HepG2 (cell line): Measurements from ENCODE around the gene TMEM62. TPM values are rescaled to one million over a fixed set of nuclear protein-coding genes. Genes with fewer than 3 reads are reported as not detected.
A peak's percentile ranks its signal among the peaks of the same experiment; 100 is the strongest.

Experiments used
- CREM ChIP-seq, 2 experiments: sonication (generic) in 1 of 2; formaldehyde crosslinking in 1 of 2; IDR thresholded peaks; 2 replicates each; pipeline versions ENCODE4 v1.4.0 to v1.6.1; 2016 to 2020; ENCODE audit warnings: antibody characterized with exemption in 1 of 2, mild to moderate bottlenecking in 1 of 2, missing genetic modification reagents in 1 of 2
- DNMT1 ChIP-seq: sonication (generic); formaldehyde crosslinking; IDR thresholded peaks from 2 replicates; pipeline ENCODE4 v1.5.1; 2020; ENCODE audit warnings: mild to moderate bottlenecking, missing genetic modification reagents
- FOSL1 ChIP-seq: sonication (generic); formaldehyde crosslinking; IDR thresholded peaks from 2 replicates; pipeline ENCODE4 v1.9.0; 2021; ENCODE audit warnings: missing genetic modification reagents, borderline replicate concordance
- GABPA ChIP-seq, 2 experiments: IDR thresholded peaks; 2 replicates each; pipeline ENCODE4 v1.6.1; 2011 to 2016; ENCODE audit warnings: low read depth in 2 of 2, low read length in 1 of 2, missing biosample characterization in 1 of 2, missing genetic modification characterization in 1 of 2
- KDM5A ChIP-seq: fragments of 200-600 bp; sonication (generic); IDR thresholded peaks from 2 replicates; pipeline ENCODE4 v1.7.0; 2018; ENCODE audit warnings: antibody characterized with exemption, mild to moderate bottlenecking, low read length, borderline replicate concordance
- NCOR1 ChIP-seq: fragments of 200-600 bp; sonication (generic); IDR thresholded peaks from 2 replicates; pipeline ENCODE4 v1.7.0; 2017; ENCODE audit warnings: antibody characterized with exemption, low read length, borderline replicate concordance
- NKX3-1 ChIP-seq: sonication (generic); formaldehyde crosslinking; IDR thresholded peaks from 2 replicates; pipeline ENCODE4 v1.5.0; 2020; ENCODE audit warnings: missing genetic modification reagents
- SP4 ChIP-seq: sonication (generic); formaldehyde crosslinking; IDR thresholded peaks from 2 replicates; pipeline ENCODE4 v1.8.1; 2023; ENCODE audit warnings: mild to moderate bottlenecking, missing genetic modification reagents
- TCF7 ChIP-seq: sonication (generic); IDR thresholded peaks from 2 replicates; pipeline ENCODE4 v1.6.1; 2016; ENCODE audit warnings: antibody characterized with exemption, low read depth
- TFDP1 ChIP-seq: IDR thresholded peaks from 2 replicates; pipeline ENCODE4 v1.6.1; 2016; ENCODE audit warnings: missing compliant biosample characterization, missing genetic modification reagents, borderline replicate concordance
- ZNF12 ChIP-seq: sonication (generic); formaldehyde crosslinking; IDR thresholded peaks from 2 replicates; pipeline ENCODE4 v1.5.0; 2020; ENCODE audit warnings: missing genetic modification reagents
- ZNF3 ChIP-seq: IDR thresholded peaks from 2 replicates; pipeline ENCODE4 v1.7.0; 2017; ENCODE audit warnings: inconsistent platforms
- ZNF432 ChIP-seq: sonication (generic); formaldehyde crosslinking; IDR thresholded peaks from 2 replicates; pipeline ENCODE4 v1.5.0; 2020; ENCODE audit warnings: missing genetic modification reagents, mild to moderate bottlenecking, borderline replicate concordance
- ZNF775 ChIP-seq: sonication (generic); formaldehyde crosslinking; IDR thresholded peaks from 2 replicates; pipeline ENCODE4 v1.4.0; 2020; ENCODE audit warnings: missing genetic modification reagents, mild to moderate bottlenecking, moderate library complexity, borderline replicate concordance
- polyA plus RNA-seq, 8 experiments: library from polyadenylated mRNA; depleted of rRNA in 3 of 8; stranded (reverse) in 7 of 8; unstranded in 1 of 8; fragments of >200 nt; fragmentation: Illumina TruSeq in 4 of 8; extraction: Trizol in 4 of 8; gene quantifications; 2 replicates each; pipeline versions ENCODE4 v1.2.1 to v1.2.3, GENCODE V29; 2011 to 2016; ENCODE audit warnings: low read depth in 4 of 8, missing spikeins in 1 of 8, mixed read lengths in 1 of 8; ENCODE audit not compliant: insufficient read depth in 1 of 8
- total RNA-seq, 5 experiments: library from RNA; depleted of rRNA; stranded (reverse); fragments of >200 nt; fragmentation: Illumina TruSeq; extraction: Trizol; gene quantifications; 2 replicates each; pipeline ENCODE4 v1.2.3, GENCODE V29; 2016; ENCODE audit warnings: low read depth in 1 of 5
- TF ChIP-seq, protein P1 (sequence below): sonication (generic); formaldehyde crosslinking; IDR thresholded peaks from 2 replicates; pipeline ENCODE4 v1.9.0; 2021; ENCODE audit warnings: missing genetic modification reagents, mild to moderate bottlenecking, borderline replicate concordance
- TF ChIP-seq, protein P2 (sequence below): IDR thresholded peaks from 2 replicates; pipeline ENCODE4 v1.6.1; 2012; ENCODE audit warnings: low read length, improper control_type of control experiment
- TF ChIP-seq, protein P3 (sequence below): fragments of 450-650 bp; IDR thresholded peaks from 2 replicates; pipeline ENCODE4 v1.6.1; 2017

Gene TMEM62
- total and polyA plus RNA-seq, 2 of the 13 experiments (the other 11 are each of a cell fraction or from before 2014, with no cell fraction given): 14.2 to 20.9 TPM

GRCh38 chr15:43185157-43186002, 52.0 kb downstream of the TMEM62 start, which contains the start of gene CCNDBP1 (continued):
- no peak for TF ChIP-seq TCF7
- no peak for TF ChIP-seq KDM5A
- no peak for TF ChIP-seq ZNF432 (CRISPR knock-in tag)
- no peak for TF ChIP-seq ZNF12
- no peak for TF ChIP-seq NCOR1
- no peak for TF ChIP-seq ZNF3 (CRISPR knock-in tag)
- peak; percentile 67; the same call in 1 of the 2 replicates for TF ChIP-seq TFDP1
- TF ChIP-seq, protein P1, sequence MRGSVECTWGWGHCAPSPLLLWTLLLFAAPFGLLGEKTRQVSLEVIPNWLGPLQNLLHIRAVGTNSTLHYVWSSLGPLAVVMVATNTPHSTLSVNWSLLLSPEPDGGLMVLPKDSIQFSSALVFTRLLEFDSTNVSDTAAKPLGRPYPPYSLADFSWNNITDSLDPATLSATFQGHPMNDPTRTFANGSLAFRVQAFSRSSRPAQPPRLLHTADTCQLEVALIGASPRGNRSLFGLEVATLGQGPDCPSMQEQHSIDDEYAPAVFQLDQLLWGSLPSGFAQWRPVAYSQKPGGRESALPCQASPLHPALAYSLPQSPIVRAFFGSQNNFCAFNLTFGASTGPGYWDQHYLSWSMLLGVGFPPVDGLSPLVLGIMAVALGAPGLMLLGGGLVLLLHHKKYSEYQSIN (CRISPR knock-in tag): no peak
- TF ChIP-seq ZNF775 (CRISPR knock-in tag): no peak
- TF ChIP-seq, protein P2, sequence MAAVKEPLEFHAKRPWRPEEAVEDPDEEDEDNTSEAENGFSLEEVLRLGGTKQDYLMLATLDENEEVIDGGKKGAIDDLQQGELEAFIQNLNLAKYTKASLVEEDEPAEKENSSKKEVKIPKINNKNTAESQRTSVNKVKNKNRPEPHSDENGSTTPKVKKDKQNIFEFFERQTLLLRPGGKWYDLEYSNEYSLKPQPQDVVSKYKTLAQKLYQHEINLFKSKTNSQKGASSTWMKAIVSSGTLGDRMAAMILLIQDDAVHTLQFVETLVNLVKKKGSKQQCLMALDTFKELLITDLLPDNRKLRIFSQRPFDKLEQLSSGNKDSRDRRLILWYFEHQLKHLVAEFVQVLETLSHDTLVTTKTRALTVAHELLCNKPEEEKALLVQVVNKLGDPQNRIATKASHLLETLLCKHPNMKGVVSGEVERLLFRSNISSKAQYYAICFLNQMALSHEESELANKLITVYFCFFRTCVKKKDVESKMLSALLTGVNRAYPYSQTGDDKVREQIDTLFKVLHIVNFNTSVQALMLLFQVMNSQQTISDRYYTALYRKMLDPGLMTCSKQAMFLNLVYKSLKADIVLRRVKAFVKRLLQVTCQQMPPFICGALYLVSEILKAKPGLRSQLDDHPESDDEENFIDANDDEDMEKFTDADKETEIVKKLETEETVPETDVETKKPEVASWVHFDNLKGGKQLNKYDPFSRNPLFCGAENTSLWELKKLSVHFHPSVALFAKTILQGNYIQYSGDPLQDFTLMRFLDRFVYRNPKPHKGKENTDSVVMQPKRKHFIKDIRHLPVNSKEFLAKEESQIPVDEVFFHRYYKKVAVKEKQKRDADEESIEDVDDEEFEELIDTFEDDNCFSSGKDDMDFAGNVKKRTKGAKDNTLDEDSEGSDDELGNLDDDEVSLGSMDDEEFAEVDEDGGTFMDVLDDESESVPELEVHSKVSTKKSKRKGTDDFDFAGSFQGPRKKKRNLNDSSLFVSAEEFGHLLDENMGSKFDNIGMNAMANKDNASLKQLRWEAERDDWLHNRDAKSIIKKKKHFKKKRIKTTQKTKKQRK: no peak
- no peak for TF ChIP-seq CREM (IDR thresholded peaks at IDR 0.05)
- no peak for TF ChIP-seq CREM (CRISPR knock-in tag; IDR thresholded peaks at IDR 0.05)
- TF ChIP-seq, protein P3, sequence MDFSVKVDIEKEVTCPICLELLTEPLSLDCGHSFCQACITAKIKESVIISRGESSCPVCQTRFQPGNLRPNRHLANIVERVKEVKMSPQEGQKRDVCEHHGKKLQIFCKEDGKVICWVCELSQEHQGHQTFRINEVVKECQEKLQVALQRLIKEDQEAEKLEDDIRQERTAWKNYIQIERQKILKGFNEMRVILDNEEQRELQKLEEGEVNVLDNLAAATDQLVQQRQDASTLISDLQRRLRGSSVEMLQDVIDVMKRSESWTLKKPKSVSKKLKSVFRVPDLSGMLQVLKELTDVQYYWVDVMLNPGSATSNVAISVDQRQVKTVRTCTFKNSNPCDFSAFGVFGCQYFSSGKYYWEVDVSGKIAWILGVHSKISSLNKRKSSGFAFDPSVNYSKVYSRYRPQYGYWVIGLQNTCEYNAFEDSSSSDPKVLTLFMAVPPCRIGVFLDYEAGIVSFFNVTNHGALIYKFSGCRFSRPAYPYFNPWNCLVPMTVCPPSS: no peak
- TF ChIP-seq SP4 (CRISPR knock-in tag): peak; percentile 78
- peak; percentile 84; the same call in 1 of the 2 replicates for TF ChIP-seq NKX3-1 (CRISPR knock-in tag)
- TF ChIP-seq FOSL1 (CRISPR knock-in tag): no peak
- TF ChIP-seq DNMT1 (CRISPR knock-in tag): no peak
- peak; percentile 73 for TF ChIP-seq GABPA (IDR thresholded peaks at IDR 0.05; ENCODE audit: low read depth, low read length)
- peak; percentile 86 for TF ChIP-seq GABPA (CRISPR knock-in tag; IDR thresholded peaks at IDR 0.05; ENCODE audit: low read depth)
